Ishikawa (cell line): Measurements from ENCODE around the gene NOS3.

Experiments used
- EGR1 ChIP-seq: IDR thresholded peaks from 2 replicates; pipeline ENCODE4 v1.6.1; 2012
- TAF1 ChIP-seq: IDR thresholded peaks from 2 replicates; pipeline ENCODE4 v1.6.1; 2012; ENCODE audit warnings: low read depth, mild to moderate bottlenecking

DNA sequence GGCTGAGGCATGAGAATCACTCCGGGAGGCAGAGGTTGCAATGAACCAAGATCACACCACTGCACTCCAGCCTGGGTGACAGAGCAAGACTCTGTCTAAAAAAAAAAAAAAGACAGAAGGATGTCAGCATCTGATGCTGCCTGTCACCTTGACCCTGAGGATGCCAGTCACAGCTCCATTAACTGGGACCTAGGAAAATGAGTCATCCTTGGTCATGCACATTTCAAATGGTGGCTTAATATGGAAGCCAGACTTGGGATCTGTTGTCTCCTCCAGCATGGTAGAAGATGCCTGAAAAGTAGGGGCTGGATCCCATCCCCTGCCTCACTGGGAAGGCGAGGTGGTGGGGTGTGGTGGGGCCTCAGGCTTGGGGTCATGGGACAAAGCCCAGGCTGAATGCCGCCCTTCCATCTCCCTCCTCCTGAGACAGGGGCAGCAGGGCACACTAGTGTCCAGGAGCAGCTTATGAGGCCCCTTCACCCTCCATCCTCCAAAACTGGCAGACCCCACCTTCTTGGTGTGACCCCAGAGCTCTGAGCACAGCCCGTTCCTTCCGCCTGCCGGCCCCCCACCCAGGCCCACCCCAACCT, 1.3 kb downstream of the NOS3 start:
- no peak for TF ChIP-seq EGR1
- TF ChIP-seq TAF1, result no peak
